ENCODE measurements around the gene HLA-A.

DNA sequence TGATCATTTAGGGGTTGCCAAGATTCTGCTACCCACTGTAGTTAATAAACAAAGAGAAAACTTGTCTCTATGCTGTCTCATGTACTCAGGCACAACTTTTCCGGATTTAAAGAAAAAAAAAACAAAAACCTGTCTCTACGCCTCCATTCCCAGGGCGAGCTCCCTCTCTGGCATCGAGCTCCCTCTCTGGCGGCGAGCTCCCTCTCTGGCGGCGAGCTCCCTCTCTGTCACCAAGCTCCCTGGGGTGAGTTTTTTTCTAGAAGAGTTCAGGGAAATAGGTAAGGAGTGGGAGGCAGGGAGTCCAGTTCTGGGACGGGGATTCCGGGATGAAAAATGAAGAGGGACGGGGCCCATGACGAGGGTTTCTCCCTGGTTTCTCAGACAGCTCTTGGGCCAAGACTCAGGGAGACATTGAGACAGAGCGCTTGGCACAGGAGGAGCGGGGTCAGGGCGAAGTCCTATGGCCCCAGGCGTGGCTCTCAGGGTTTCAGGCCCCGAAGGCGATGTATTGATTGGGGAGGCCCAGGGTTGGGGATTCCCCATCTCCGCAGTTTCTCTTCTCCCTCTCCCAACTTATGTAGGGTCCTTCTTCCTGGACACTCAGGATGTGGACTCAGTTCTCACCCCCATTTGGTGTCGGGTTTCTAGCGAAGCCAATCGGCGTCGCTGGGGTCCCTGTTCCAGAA, 16.5 kb upstream of the HLA-A start:
- TF ChIP-seq, protein P1, sequence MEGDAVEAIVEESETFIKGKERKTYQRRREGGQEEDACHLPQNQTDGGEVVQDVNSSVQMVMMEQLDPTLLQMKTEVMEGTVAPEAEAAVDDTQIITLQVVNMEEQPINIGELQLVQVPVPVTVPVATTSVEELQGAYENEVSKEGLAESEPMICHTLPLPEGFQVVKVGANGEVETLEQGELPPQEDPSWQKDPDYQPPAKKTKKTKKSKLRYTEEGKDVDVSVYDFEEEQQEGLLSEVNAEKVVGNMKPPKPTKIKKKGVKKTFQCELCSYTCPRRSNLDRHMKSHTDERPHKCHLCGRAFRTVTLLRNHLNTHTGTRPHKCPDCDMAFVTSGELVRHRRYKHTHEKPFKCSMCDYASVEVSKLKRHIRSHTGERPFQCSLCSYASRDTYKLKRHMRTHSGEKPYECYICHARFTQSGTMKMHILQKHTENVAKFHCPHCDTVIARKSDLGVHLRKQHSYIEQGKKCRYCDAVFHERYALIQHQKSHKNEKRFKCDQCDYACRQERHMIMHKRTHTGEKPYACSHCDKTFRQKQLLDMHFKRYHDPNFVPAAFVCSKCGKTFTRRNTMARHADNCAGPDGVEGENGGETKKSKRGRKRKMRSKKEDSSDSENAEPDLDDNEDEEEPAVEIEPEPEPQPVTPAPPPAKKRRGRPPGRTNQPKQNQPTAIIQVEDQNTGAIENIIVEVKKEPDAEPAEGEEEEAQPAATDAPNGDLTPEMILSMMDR (conservative IDR thresholded peaks at IDR 0.05; ENCODE audit: low read depth in 2 of 2) = no peak
- TF ChIP-seq CREB1 (CRISPR knock-in tag; IDR thresholded peaks at IDR 0.05; ENCODE audit: low read depth) = no peak
- TF ChIP-seq JUNB (IDR thresholded peaks at IDR 0.05; ENCODE audit: unreplicated experiment) = no peak
- no peak for TF ChIP-seq NANOG (IDR thresholded peaks at IDR 0.05; ENCODE audit: borderline replicate concordance)
- no peak for TF ChIP-seq EZH2 (IDR thresholded peaks at IDR 0.05; ENCODE audit: low read depth, unreplicated experiment)
- no peak for TF ChIP-seq POLR2AphosphoS5 (IDR thresholded peaks at IDR 0.05; ENCODE audit: low read depth)
- TF ChIP-seq, protein P2, sequence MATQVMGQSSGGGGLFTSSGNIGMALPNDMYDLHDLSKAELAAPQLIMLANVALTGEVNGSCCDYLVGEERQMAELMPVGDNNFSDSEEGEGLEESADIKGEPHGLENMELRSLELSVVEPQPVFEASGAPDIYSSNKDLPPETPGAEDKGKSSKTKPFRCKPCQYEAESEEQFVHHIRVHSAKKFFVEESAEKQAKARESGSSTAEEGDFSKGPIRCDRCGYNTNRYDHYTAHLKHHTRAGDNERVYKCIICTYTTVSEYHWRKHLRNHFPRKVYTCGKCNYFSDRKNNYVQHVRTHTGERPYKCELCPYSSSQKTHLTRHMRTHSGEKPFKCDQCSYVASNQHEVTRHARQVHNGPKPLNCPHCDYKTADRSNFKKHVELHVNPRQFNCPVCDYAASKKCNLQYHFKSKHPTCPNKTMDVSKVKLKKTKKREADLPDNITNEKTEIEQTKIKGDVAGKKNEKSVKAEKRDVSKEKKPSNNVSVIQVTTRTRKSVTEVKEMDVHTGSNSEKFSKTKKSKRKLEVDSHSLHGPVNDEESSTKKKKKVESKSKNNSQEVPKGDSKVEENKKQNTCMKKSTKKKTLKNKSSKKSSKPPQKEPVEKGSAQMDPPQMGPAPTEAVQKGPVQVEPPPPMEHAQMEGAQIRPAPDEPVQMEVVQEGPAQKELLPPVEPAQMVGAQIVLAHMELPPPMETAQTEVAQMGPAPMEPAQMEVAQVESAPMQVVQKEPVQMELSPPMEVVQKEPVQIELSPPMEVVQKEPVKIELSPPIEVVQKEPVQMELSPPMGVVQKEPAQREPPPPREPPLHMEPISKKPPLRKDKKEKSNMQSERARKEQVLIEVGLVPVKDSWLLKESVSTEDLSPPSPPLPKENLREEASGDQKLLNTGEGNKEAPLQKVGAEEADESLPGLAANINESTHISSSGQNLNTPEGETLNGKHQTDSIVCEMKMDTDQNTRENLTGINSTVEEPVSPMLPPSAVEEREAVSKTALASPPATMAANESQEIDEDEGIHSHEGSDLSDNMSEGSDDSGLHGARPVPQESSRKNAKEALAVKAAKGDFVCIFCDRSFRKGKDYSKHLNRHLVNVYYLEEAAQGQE (IDR thresholded peaks at IDR 0.05; ENCODE audit: unreplicated experiment) = no peak
